HG02840 (cell line): ENCODE results near the gene IFNL3.
"Not testable (repeated sequence)": the region's sequence is repeated elsewhere in the genome, so short reads cannot be mapped to it uniquely, and the experiment has no call there.

ENCODE experiments used
- ATAC-seq: cut with Tn5 transposase; IDR thresholded peaks from one replicate; pipeline ENCODE4 v1.9.1; 2021; ENCODE audit warnings: mild to moderate bottlenecking, moderate library complexity, moderate number of reproducible peaks; ENCODE audit not compliant: unreplicated experiment, low FRiP score

Gene IFNL3

DNA sequence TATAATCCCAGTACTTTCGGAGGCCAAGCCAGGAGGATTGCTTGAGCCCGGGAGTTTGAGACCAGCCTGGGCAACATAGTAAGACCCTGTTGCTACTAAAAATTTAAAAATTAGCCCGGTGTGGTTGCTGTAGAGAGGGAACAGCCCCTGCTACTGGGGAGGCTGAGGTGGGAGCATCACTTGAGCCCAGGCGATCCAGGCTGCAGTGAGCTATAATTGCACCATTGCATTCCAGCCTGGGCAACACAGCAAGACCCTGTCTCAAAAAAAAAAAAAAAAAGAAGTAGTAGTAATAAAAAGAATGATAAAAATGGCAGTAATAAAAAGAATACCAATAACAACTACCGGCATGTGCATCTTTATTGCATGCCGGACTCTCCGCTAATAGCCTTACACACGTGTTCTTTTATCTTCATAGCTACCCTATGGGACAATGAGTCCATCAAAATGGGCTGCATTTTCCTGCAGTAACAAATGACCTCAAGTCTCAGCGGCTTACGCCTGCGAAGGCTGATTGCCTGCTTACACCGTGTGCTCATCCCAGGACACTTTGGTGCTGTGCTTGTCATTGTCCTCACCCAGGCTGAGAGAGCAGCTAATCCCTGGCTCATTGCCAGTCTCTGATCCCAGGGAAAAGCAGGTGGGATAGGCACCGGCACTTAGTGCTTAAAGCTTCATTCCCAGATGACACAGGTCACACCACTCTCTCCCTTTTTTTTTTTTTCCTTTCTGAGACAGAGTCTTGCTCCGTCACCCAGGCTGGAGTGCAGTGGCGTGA, 26.4 kb downstream of the IFNL3 start:
- ATAC-seq = no peak

GRCh38 chr19:39217094-39217493, 27.7 kb downstream of the IFNL3 start:
- no peak for ATAC-seq

- not testable (repeated sequence) for ATAC-seq
These were observed 29.5 kb downstream of the IFNL3 start for GRCh38 chr19:39215323-39215722.

DNA sequence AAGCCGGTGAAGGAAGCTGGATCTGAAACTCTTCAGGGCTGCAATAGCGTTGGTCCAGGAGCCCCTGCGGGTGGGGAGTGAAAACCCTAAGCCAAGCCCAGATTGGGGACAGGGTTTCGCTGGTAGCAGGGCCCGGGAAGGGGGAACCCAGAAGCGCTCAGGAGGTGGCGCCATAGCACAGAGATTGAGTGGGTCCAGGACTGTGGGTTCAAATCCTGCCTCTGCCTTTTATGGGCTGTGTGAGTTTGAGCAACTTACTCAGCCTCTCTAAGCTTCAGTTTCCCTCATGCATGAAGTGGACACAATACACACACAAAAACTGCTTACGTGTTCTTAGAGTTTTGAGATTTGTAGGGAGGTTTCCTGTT, 32.4 kb downstream of the IFNL3 start:
- ATAC-seq = no peak

- no peak for ATAC-seq
These were observed 33.0 kb downstream of the IFNL3 start for GRCh38 chr19:39211731-39212374.

DNA sequence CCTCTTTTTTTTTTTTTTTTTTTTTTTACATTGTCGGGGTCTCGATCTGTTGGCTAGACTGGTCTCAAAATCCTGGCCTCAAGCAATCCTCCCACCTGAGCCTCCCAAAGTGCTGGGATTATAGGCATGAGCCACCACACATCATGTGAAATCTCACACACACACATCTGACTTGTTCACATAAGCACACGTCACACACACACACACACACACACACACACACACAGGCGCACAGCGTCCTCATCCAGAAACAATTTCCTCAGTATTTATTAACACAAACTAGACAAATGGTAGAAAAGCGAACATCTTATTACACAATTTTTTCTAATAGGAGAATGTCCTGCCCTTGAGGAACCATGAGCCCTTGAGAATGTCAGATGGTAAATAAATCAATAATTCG, 35.6 kb downstream of the IFNL3 start:
- no peak for ATAC-seq

- ATAC-seq = no peak
These were observed 36.5 kb downstream of the IFNL3 start for GRCh38 chr19:39208175-39208795.

DNA sequence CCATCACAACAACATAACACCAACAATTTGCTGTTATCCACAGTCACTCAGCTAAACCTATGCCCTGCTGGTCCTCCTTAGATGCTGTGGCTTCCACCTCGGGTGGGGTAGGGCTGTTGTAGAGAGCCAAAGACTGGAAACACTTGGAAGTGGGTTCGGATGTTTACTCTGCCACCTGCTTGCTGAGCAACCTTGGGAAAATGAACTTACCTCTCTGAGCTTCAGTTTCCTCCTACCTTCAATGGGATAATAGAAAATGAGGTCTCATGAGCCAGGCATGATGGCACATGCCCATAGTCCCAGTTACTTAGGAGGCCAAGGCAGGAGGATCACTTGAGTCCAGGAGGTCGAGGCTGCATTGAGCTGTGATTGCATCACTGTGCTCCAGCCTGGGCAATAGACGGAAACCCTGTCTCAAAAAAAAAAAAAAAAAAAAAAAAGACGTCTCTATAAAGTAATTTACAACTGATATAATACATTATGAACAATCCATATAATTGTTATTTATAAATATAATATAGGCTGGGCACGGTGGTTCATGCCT, 37.4 kb downstream of the IFNL3 start:
- ATAC-seq = no peak

DNA sequence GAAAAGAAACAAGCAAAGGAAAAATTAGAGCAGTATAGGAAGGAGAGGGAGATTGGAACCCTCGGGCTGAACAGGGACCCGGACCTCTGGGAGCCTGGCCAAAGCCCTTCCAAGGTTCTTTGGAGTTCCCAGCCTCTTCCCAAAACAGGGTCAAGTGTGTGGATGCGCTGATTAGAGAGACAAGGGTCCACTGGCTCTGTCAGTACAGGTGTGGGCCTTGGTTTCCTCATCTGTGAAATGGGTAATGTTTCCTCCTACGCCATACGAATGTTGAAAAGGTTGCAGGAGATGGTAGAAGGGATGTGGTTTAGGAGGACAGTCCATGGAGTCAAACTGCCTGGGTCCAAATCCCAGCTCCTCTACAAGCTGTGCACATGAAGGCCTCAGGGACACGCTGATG, 38.7 kb downstream of the IFNL3 start:
- no peak for ATAC-seq

DNA sequence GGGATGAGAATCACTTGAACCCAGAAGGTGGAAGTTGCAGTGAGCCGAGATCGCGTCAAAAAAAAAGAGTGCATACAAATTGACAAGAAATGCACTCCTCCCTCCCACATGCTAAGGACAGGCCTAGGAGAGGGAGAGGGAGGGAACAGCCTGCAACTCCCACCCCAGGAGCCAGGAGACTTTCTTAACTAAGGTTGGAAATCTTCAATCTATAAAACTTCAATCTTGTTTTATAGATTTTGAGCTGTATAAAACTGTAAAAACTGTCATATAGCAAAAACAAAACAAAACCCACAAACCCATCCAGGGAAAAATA, 39.4 kb downstream of the IFNL3 start:
- ATAC-seq = no peak

GRCh38 chr19:39203372-39204341, 41.1 kb downstream of the IFNL3 start, which contains the start of gene SYCN:
Gene SYCN (minus strand): TSS chr19:39204263. CDS start chr19:39204254, 9 bp downstream.
- ATAC-seq = no peak

GRCh38 chr19:39202998-39203355, 41.8 kb downstream of the IFNL3 start:
- no peak for ATAC-seq

DNA sequence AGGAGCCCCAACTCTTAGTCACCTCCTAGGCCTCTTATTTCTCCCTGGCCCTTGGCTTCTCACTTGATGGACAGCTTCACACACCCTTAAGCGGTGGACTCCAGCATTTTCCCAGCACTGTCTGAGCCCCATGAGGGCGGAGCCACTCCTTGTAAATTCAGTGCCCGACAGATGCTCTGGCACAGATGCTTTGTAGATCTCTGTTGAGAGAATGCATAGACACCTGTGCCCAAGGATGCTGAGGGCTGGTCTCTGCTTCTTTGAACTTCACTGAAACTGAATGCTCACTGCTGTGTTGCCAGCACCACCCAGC, 44.0 kb downstream of the IFNL3 start:
- no peak for ATAC-seq

DNA sequence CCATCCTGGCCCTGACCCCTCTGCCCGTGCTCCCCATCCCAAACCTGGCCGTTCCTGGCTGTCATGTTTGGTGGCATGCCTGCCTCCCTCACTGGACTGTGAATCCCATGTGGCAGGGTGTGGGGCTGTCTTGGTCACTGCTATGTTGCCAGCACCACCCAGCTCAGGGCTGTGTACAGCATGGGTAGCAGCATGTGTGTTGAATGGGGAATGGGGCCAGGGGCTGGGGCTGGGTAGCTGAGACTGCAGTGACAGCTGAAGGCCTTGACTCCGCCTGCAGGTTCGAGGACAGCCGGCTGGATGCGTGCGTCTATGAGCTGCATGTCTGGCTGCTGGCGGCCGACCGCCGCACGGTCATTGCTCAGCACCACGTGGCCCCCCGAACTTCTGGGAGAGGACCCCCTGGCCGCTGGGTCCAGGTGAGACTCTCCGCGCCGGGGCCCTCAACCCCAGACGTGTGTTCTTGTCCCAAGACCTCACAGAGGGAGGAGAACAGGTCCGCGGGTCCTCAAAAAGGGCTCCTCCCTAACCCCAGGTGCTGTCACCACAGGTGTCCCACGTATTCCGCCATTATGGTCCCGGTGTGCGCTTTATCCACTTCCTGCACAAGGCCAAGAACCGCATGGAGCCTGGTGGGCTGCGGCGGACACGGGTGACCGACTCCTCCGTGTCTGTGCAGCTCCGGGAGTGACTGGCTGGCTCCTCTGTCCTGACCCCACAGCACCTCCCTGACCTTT, 44.6 kb downstream of the IFNL3 start:
- no peak for ATAC-seq

GRCh38 chr19:39199025-39199424, 45.8 kb downstream of the IFNL3 start:
- no peak for ATAC-seq

- no peak for ATAC-seq
These were observed 47.0 kb downstream of the IFNL3 start for GRCh38 chr19:39197808-39198207.

DNA sequence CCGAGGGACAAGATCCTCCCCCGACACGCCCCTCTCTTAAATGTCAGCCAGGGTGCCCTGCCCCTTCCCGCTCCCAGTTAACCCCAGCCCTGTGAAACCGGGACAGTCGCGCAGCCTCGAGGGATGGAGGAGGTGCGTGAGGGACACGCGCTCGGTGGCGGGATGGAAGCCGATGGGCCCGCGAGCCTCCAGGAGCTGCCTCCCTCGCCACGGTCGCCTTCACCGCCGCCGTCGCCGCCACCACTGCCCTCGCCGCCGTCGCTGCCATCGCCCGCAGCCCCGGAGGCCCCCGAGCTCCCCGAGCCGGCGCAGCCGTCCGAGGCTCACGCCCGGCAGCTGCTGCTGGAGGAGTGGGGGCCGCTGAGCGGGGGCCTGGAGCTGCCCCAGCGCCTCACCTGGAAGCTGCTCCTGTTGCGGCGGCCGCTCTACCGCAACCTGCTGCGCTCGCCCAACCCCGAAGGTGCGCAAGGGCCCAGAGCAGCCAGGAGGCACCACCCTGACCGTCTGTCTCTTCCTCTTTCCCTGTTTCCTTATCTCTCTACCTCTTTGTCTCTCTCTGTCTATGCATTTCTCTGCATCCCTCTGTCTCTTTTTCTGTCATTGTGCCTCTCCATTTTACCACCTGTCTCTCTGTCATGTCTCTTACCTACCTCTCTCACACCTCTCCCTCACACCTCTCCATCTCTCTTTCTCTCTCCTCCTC, 47.8 kb downstream of the IFNL3 start, which contains the start of gene NCCRP1:
Gene NCCRP1, plus strand, starts transcription at position 105 of the 703 bp plus-strand sequence. Its CDS starts 19 bp downstream, at position 124.
- ATAC-seq = no peak

DNA sequence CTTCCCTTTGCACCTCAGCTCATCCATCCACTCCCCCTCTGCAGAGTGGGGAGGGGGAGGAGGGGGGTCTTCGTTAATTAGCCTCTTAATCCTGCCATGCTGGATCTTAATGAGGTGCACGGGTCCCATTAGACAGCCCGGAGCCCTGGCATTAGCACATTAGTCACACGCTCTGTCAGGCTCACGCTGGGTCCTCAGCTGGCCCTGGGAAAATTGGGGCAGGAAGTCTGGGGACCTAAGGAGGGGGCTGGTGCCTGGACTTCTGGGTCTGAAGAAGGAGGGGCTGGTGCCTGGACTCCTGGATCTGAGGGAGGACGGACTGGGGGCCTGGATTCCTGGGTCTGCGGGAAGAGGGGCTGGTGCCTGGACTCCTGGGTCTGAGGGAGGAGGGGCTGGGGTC, 48.5 kb downstream of the IFNL3 start:
- ATAC-seq = no peak

DNA sequence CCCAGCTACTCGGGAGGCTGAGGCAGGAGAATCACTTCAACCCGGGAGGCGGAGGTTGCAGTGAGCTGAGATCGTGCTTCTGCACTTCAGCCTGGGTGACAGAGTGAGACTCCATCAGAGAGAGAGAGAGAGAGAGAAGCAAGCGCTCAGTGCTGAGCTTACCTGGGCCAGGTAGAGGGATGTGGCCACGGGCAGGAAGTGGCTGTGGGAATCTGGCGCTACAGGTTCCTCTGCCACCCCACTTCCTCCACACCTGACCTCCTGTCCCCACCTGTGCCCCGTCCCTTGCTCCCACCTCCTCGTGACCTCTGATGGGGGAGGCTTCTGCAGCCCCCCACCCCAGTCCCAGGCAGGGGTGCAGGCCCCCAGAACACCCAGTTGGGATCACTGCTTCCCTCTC, 49.1 kb downstream of the IFNL3 start:
- no peak for ATAC-seq
